Measurements from ENCODE around the gene ANKRD17. TPM values are rescaled to one million over a fixed set of nuclear protein-coding genes. Genes with fewer than 3 reads are reported as not detected.

ANKRD17 gene
- total and polyA plus RNA-seq, 2 of the 4 experiments (the other 2 are of a cell fraction) = 28.5 to 75.3 TPM

- no peak overlapping the region for H3K14ac ChIP-seq (replicated peaks; ENCODE audit: low read depth, low read length)
- no peak overlapping the region for H3K23ac ChIP-seq (ENCODE audit: low read depth, low read length)
- H3K36me3 ChIP-seq (ENCODE audit: control insufficient read depth, insufficient read depth, low read length) = peaks cover 22% of the 10 kb centered on the region
- peaks cover 16 to 18% of the 10 kb centered on the region in 2 experiments; a peak in 3 of 4 replicates for H3K79me1 ChIP-seq (ENCODE audit: low read depth in 1 of 2, low read length in 2 of 2)
- 0 out of 2 replicates have a peak, but pooled peaks cover 1% of the 10 kb centered on the region for H3K4me1 ChIP-seq (ENCODE audit: control insufficient read depth, insufficient read depth, low read length)
- no peak overlapping the region for H2BK5ac ChIP-seq (ENCODE audit: low read depth, low read length, poor library complexity, severe bottlenecking)
- H2AFZ ChIP-seq (replicated peaks; ENCODE audit: low read length, poor library complexity) = no peak overlapping the region
- H3K27me3 ChIP-seq (ENCODE audit: control insufficient read depth, insufficient read depth, low read length) = no peaks in the 10 kb centered on the region
- H4K91ac ChIP-seq (ENCODE audit: insufficient read depth, low read depth, low read length) = no peak overlapping the region
- no peak overlapping the region for H2BK120ac ChIP-seq (ENCODE audit: low read depth, low read length)
- H3K9me1 ChIP-seq (ENCODE audit: insufficient read depth, low read length) = peaks cover 5% of the 10 kb centered on the region; the same call in 1 of the 2 replicates
- no peak overlapping the region for H3K4me3 ChIP-seq (ENCODE audit: insufficient read depth, low read depth, low read length)
- no TSS peak for BruUV-seq (replicated peaks)
- H2AK5ac ChIP-seq (ENCODE audit: low read depth, low read length) = peak overlapping the region; percentile 58; the same call in 1 of the 2 replicates
- H4K8ac ChIP-seq (ENCODE audit: low read depth in 2 of 2, low read length in 2 of 2) = no peak overlapping the region; a peak in 1 of 4 replicates
- no peaks in the 10 kb centered on the region for H3K9me3 ChIP-seq (ENCODE audit: control insufficient read depth, insufficient read depth, low read length)
- H2BK20ac ChIP-seq (ENCODE audit: low read depth, low read length) = no peak overlapping the region
- H3K56ac ChIP-seq (ENCODE audit: extremely low read depth, insufficient read depth, low read length) = no peak overlapping the region
- no peak overlapping the region for H3K4ac ChIP-seq (ENCODE audit: low read depth, low read length)
- intact Hi-C loops (cut with micrococcal nuclease) (loop anchor here (5.0 kb wide), 1 partner anchor 171 kb away; the partner anchor contains the start of gene ANKRD17), in situ Hi-C loops (cut with MboI; ENCODE audit: low sequenced_read_pairs) (no loop called here), dilution Hi-C loops (cut with HindIII; ENCODE audit: low sequenced_read_pairs, unreplicated experiment) (no loop called here)
- H4K5ac ChIP-seq (ENCODE audit: low read depth, low read length) = 0 out of 2 replicates have a peak overlapping the region, but pooled peaks have one; percentile 11
- DNase-seq (no peak), ATAC-seq (ENCODE audit: low read depth) (no peak)
- no peak overlapping the region; the same call in 1 of the 2 replicates for H3K4me2 ChIP-seq (ENCODE audit: low read depth, low read length)
- no peak overlapping the region for H3K27ac ChIP-seq (ENCODE audit: insufficient read depth, low read length)
- ChIA-PET POLR2A (ENCODE audit: unreplicated experiment) (interaction anchor here (0.7 kb wide), 1 partner anchor 654 kb away, joined by 8 read pairs; the partner anchor contains the start of gene CXCL8), CTCF (interaction anchor here (0.6 kb wide), 1 partner anchor 15 kb away, joined by 3 read pairs; no protein-coding TSS in a partner anchor)
- no peak overlapping the region for H2BK15ac ChIP-seq (ENCODE audit: low read depth, low read length)
- H3K9ac ChIP-seq (ENCODE audit: low read depth, low read length) = no peak overlapping the region
- no peak overlapping the region for H2AK9ac ChIP-seq (replicated peaks; ENCODE audit: low read depth, low read length, poor library complexity)
- no CpG with 5 or more reads among the region's 6 CpGs for WGBS, 2 experiments (ENCODE audit: extremely low coverage in 2 of 2, insufficient read length in 1 of 2)
- no peaks in the 10 kb centered on the region for H4K20me1 ChIP-seq (ENCODE audit: insufficient read depth, low read length)
- no peak overlapping the region for H3K18ac ChIP-seq (ENCODE audit: low read depth, low read length)
- TF ChIP-seq BHLHE40 (IDR thresholded peaks at IDR 0.05; ENCODE audit: low read depth, low read length) (no peak), POLR2A (IDR thresholded peaks at IDR 0.05; ENCODE audit: low read depth, low read length) (no peak), CHD1 (IDR thresholded peaks at IDR 0.05; ENCODE audit: low read depth, low read length) (no peak), RAD21 (IDR thresholded peaks at IDR 0.05; ENCODE audit: low read length) (no peak), MAFK (IDR thresholded peaks at IDR 0.05; ENCODE audit: low read depth, low read length) (no peak), ELK1 (IDR thresholded peaks at IDR 0.05; ENCODE audit: borderline replicate concordance, low read depth, low read length) (no peak), CTCF (conservative IDR thresholded peaks at IDR 0.05; ENCODE audit: low read depth, low read length) (no peak), SMC3 (IDR thresholded peaks at IDR 0.05; ENCODE audit: low read depth, low read length) (no peak), FOS (IDR thresholded peaks at IDR 0.05; ENCODE audit: low read depth, low read length) (no peak), RFX5 (IDR thresholded peaks at IDR 0.05; ENCODE audit: low read depth, low read length) (no peak), NFE2L2 (IDR thresholded peaks at IDR 0.05; ENCODE audit: low read depth, low read length) (no peak), MXI1 (IDR thresholded peaks at IDR 0.05; ENCODE audit: borderline replicate concordance, low read depth, low read length) (no peak), CEBPB (IDR thresholded peaks at IDR 0.05; ENCODE audit: low read depth, low read length) (no peak), MAZ (IDR thresholded peaks at IDR 0.05; ENCODE audit: borderline replicate concordance, low read depth, low read length) (no peak)
Observed at GRCh38 chr4:73086095-73086868, 172.3 kb downstream of the ANKRD17 start.

Measured in IMR-90 (cell line).